ENCODE measurements around the gene GPC1.

DNA sequence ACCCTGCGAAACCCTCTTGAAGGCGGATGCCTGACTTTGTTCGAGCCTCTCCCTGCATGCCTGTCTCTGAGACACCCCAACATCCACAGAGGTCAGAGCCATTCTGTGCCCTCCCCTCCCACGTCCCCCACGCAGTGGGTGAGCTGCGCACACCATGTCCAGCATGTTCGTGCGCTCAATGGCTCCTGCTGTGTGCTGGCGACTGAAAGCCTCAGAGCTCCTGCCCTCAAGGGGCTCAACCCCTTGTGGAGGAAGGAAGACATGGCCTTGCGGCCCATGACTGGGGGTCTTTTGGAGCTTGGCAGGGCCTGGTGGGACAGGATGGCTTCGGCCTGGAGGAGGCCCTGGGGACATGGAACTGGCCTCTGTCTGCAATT is 76.6 kb downstream of the GPC1 start:
- TF ChIP-seq POLR2AphosphoS5 (IDR thresholded peaks at IDR 0.05; ENCODE audit: low read depth, low read length): no peak
- no peak for TF ChIP-seq TAF1 (IDR thresholded peaks at IDR 0.05; ENCODE audit: borderline replicate concordance, insufficient read depth, low read length)

Data from PFSK-1 (cell line).